GM19328 (cell line): Measurements from ENCODE around the gene FBXO31.
A peak's percentile ranks its signal among the peaks of the same experiment; 100 is the strongest.
"Not testable (repeated sequence)": the region's sequence is repeated elsewhere in the genome, so short reads cannot be mapped to it uniquely, and the experiment has no call there.

Experiments
- ATAC-seq: cut with Tn5 transposase; IDR thresholded peaks from one replicate; pipeline ENCODE4 v1.9.1; 2021; ENCODE audit warnings: mild to moderate bottlenecking, moderate library complexity; ENCODE audit not compliant: unreplicated experiment

The FBXO31 gene

DNA sequence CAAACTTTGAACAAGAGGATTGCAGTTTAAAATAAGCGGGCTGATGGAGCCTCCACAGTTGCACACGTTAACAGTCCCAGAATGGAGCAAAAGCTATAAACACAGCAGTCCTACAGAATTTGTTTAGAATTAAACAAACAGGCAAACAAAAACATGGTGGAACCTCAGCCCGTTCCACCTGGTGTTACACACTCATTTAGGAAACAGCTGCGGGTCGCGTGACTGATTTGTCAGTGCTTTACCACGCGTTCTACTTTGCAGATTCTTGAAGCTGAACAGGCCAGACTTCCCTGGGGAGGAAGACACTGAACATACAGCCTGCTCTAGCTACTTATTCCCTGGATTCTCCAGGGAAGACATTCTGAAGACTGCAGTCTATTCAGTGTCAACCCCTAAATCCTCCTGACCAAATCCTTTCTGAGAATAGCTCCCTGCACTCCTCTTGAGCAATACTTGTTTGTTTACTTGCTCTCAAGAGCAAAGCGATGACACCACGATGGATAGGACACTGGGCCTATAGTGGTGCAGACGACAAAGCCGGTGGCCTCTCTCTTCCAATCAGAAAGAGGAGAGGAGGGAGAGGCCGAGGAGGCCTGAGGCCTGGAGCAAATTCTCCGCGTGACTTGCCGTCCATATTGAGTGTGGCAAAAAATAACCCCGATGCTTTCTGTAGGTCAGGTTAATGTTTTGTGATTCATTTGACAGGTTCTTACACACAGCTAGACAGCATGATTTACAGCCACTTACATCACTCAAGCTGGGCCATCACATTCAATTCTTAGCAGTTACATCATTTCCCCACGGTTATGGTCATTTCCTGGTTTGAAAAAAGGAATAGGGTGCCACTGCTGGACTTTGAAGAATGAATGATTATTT lies 4.6 kb upstream of the FBXO31 start:
- peak; percentile 34 for ATAC-seq

DNA sequence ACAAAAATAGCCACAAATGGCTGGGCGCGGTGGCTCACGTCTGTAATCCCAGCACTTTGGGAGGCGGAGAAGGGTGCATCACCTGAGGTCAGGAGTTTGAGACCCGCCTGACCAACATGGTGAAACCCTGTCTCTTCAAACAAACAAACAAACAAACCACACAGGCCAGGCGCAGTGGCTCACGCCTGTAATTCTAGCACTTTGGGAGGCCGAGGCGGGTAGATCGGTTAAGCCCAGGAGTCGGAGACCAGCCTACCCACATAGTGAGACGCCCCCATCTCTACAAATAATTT lies 1.2 kb upstream of the FBXO31 start:
- ATAC-seq, result not testable (repeated sequence)

DNA sequence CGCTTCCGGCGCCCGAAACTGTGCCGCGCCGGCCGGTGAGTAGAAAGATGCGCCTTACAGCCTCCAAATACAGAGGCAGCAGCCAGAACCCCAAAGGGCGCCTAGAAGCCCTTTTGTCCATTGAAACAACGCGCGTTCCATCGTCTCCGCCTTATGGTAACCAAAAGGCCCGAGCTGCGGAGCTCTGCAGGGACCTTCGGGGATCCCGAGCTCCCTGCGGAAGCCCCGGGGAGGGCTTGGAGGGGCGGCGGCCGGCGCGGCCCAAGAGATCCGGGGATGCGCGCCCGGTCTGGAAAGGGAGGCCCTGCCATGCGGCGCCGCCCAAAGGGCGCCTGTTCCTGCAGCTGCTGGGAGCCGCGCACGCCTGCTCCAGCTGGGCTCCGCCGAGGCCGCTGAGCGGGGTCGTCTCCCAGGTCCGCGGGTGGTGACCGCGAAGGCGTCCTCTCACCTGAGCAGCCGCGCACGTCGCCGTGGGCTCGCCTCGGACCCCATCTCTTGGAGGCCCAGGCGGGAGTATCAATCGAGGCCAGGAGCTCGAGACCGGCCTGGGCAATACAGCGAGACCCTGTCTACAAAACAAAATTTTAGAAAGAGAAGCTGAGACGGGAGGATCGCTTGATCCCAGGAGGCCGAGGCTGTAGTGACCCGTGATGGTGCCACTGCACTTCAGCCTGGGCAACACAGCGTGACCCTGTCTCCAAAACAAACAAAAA lies 742 bp upstream of the FBXO31 start:
- ATAC-seq, result peak; percentile 12

DNA sequence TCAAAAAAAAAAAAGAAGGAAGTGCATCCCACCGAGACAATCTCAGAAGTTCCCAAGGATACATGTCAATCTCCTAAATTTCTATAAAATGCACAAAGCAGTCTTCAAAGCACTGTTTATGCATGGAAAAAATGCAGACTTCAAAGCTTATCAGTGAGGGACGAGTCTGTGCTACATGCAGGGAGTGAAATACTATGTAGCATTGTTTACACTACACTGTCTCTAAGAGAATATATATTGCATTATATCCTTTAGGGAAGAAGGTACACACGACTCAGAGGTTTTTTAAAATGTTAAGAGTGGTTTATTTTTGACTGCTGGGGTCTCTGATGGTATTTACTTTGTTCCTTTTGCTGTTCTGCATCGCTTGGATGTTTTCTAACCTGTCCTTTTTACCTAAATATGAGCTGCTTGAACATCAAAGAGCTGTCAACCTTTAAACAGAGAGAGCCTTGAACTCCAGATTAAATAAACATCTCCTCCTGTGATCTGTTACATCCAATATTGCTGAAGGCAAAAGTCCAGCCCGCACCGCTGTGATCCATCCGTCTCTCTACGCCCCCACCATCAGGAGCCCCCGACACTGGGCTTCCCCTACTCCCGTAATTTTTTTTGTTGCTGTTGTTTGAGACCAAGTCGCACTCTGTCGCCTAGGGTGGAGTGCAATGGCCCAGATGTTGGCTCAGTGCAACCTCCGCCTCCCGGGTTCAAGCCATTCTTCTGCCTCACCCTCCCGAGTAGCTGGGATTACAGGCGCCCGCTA lies 1.4 kb downstream of the FBXO31 start:
- ATAC-seq, result no peak

DNA sequence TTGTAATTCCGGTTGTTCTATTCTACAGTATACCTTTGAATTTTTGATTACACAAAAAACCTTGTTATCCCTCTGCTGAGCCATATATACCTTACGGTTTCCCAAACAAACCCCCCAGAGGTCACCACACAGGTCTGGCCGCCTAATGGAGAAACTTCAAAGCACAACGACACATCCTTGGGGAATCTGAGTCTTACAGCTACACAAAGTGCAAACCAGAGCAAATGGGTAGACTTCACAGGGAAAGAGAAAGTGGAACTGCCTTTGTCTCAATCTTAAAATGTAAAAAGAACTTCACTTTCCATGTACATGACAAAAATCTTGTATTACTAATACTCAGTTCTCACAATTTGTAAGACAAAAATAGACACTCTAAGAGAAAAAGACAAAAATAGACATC lies 2.7 kb downstream of the FBXO31 start:
- ATAC-seq, result no peak

DNA sequence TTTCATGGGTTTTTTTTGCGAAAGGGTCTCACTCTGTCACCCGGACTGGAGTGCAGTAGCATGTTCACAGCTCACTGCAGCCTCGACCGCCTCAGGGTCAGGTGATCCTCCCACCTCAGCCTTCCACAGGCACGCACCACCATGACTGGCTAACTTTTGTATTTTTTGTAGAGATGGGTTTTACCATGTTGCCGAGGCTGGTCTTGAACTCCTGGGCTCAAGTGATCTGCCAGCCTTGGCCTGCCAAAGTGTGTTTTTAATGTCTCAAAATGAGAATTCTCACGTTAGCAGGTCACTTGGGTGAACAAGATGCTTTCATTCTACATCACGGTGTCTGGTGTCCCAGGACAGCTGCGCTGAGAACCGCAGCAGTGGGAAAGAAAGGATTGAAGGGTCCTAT lies 3.2 kb downstream of the FBXO31 start:
- ATAC-seq, result no peak

DNA sequence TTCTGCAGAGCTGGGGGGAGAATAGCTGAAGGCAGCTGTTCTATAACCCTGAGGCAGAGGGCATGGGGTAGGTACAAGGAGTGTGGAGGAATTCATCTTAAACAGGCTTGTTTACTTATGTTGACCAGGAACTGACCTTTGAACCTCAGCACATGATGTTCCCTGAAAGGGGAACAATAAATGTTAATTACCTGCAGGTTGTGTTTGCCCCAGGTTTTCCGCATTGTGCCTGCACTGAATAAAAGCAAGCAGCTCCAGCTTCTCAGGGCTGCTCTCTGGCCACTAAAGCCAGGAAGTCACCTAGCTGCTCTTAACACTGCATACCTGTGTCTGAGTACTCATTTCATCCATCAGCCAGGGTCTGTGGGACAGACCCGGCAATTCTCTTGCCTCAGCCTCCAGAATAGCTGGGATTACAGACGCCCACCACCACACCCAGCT lies 4.2 kb downstream of the FBXO31 start:
- not testable (repeated sequence) for ATAC-seq

DNA sequence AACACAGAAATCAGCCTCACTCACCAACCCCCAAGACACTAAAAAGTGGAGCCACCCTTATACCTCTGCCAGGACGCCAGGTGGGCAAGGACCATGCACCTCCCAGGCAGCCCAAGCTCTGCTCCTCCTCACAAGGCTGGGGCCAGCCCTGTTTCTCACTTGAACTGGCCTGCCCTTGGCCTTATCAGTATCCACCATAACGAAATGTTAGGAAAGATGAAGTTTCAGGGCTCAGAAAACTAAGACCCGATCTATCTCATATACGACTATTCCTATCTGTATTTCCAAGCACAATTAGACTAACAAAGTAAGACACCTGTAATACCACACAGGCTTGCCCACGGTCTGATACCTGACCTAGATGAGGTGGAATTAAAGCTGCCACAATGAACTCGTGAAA lies 6.9 kb downstream of the FBXO31 start:
- no peak for ATAC-seq

DNA sequence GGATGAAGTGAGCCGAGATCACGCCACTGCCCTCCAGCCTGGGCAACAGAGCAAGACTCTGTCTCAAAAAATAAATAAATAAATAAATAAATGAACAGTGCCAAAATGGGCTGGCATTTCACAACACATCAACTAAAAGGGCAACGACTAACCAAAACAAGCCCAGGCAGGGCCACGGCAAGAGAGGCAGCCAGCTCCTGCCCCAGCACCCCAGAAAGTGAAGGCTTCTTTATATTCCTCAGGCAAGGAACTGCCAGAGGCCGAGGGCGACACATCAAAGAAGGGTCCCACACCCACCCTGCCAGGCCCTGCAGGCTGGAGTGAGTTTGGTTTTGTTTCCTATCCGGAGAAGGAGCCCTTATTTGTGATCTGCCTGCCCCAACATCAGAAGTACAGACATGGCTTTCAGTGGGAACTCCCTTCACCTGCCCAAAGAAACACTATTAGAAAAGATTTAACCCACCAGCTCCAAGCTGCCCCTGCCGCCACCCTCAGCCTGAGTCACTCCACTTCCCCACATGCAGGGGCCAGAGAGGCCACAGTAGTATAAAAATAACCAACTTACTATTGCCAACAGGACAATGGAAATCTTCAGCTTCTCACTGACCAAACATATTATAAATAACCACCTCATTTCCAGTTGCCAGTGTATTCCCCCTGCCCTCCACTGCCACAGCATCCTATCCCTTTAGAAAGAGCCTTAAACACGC lies 8.0 kb downstream of the FBXO31 start:
- no peak for ATAC-seq

DNA sequence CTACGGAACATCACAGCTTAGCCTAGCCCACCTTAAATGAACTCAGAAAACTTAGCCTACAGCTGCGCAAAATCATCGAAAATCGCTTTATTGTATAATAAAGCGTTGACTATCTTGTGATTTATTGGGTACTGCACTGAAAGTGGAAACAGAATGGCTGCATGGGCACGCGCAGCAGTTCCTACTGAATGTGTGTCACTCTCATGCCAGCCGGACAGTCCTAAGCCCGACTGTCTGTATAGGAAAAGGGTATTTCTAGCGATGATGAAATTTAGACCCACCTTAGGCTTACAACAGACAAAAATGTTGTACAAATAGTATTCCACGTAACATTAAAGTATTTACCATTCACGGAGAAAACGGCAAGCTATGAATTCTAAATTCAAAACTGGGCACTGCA lies 9.3 kb downstream of the FBXO31 start:
- ATAC-seq, result no peak

DNA sequence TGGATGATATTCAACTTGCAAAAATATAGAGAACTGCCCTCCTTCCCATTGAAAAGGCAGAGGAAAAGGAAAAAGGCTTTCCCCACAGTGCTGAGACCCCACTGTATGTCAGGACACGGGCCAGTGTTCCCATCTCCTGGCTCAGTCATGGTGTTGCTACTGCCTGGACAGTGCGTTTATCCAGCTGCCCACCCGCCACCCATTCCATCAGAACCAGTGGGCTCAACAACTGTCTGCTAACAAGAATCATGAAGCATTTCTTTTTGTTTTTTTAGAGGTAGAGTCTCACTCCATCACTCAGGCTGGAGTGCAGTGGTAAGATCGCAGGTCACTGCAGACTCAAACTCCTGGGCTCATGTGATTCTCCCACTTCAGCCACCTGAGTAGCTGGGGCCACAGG lies 11.3 kb downstream of the FBXO31 start:
- no peak for ATAC-seq

DNA sequence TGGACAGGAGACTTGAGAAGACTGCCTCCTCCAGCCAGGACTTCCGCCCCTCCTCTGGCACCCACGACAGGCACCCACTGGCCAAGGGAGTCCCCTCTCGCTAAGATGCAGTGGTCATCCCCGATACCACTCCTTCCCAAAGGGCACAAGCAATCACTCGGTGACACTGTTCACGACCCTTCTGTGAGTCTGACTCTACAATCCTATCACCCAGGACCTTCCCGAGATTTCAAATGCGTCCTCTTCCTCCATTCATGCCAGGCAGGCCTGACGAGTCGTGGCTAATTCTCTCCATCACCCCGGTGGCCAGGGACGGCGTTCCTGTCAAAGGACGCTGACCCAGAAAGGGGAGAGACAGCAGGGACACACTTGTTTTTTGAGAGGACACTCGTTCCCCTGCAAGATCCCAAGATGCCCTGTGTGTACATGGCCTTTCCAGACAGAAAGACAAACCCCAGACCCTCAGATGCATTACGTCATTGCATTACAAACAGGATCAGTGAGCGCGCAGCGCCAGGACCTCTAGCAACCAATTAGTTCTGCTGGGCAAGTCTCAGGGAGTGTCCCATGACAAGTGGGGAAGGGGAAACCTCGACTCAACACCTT lies 12.2 kb downstream of the FBXO31 start:
- ATAC-seq, result no peak

DNA sequence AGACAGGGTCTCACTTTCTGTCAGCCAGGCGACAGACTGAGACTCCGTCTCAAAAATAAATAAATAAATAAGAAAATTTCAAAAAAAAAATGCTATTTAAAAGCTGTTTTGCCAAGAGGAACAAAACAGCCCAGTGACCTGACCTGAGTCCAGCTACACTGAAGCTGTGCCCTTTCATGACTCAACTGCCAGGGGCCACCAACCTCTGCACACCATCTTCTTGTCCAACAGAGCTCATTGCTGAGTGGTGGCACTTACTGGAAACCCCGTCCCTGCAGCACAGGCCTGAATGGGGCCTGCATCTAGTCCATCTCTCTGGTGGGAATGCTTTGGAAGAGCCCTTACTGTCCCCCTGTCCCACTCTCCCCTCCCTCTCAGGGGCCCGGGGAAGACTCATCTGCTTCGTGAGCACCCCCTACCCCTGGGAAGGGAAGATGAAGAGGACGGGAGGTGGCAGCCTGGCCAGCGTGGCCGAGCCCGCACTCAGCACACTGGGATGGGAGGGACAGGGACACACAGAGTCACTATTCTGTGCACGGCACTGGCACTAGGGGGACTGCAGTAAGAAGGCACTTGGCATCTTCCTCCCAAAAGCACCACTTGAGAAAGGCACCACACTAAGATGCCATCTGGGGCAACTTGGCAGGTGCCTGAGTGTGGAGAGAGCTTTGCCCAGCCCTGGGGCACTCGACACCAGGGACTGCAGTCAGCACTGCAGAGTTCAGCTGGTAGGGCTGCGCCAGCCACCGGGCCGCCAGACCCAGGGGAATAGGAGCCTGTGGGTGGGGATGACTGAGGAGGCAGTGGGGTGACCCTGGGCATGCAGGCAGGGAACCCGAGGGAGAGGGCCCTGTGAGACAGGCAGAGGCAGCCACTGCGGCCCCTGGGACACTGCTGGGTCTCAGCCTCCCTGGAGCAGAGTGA lies 13.5 kb downstream of the FBXO31 start:
- no peak for ATAC-seq

DNA sequence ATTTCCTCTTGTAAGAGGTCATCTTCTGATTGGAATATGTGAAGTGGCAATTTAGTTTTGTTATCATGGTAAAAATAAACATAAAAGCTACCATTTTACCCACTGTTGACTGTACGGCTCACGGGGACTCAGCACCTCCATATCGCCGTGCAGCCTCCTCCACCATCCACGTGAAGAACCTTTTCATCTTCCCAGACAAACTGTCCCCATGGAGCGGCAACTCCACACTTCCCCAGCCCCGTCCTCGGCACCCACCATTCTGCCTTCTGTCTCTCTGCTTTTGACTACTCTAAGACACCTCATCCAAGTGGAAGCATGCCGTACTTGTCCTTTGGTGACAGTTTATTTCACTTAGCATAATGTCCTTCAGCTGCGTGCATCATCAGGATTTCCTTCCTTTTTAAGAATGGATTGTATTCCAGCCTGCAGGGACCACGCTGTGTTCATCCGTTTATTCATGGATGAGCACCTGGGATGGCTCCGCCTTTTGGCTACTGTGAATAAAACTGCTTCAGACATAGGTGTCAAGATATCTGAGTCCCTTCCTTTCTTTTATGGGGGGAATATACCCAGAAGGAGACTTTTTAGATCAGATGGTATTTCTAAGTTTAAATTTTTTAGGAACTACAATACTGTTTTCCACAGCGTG lies 14.3 kb downstream of the FBXO31 start:
- ATAC-seq, result no peak

DNA sequence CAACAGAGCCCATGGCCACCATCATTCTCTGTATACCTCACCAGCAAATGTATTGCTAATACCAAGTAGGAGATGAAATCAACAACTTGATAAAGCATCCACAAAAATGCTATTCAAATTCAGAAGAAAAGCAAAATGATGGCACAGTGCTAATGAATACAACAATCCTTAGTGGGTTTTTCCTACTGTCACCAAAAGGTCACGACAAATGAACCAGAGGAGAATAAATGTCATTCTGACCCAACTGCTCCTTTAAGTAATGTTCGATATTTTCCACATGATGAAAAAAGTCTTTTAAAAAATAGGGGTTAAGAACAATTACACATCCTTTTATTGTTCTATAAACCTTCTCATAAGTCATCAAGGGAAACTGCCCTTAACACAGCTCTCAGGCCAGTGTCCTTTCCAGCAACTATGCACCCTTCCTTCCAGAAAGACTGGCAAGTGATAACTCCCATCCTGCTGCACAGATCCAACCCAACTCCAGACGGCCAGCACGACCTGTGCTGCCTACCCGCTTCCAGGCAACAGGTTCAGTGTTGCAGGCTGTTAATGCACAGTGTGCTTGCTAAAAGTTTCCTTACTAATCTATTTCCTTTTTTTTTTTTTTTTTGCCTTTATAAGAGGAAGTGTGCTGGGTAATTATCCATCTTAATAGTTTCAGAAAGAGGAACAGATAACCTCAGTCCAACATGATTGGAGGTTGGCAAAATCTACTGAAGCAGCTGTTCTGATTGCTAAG lies 15.4 kb downstream of the FBXO31 start:
- no peak for ATAC-seq

DNA sequence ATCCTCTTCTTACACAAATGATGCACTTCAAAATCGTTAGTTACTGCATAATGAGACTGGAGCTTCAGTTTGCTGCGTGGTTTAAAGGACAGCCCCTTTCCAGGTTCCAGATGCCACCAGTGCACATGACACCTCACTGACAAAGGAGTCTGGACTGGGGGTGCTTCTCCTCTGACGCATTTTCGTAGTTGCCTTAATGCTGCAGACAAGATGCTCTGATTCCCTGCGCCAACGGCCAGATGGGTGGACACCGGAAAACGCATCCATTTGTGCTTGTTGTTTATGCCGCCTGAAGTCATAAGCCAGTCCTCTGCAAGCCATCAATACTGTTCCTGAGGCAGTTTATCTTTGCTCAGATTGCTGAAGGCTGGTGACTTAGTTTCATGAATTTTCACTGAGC lies 16.0 kb downstream of the FBXO31 start:
- ATAC-seq, result no peak

DNA sequence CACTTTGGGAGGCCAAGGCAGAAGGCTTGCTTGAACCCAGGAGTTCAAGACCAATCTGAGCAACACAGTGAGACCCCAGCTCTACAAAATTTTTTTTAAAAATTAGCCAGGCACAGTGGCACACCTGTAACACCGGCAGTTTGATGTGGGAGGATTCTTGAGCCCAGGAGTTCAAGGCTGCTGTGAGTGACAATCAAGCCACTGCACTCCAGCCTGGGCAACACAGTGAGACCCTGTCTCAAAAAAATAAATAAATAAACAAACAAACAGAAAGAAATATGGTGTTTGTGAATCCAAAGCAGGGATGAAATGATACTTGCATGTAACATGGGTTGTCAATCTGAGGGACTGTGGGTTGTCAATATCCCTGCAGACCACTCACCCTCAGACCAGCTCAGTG lies 16.6 kb downstream of the FBXO31 start:
- no peak for ATAC-seq

DNA sequence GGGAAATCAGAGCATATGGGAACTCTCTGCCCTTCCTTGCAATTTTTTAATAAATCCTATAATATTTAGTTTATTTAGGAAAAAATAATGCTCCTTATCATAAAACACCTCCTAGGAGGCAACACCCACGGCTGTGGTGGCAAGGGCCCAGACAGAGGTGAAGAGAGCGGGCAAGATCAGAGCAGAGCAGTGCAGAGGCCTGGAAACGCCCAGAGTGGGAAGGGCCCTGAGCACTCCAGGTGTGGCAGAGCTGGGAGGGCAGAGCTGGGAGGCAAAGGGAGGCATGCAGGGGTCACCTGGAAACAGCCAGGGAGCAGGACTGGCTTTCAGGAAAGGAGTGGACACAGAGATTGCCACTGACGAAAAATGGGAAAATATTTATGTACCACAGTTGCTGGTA lies 17.3 kb downstream of the FBXO31 start:
- no peak for ATAC-seq
